SK-N-SH (cell line): ENCODE measurements around the gene PTGDS. TPM values are rescaled to one million over a fixed set of nuclear protein-coding genes. Genes with fewer than 3 reads are reported as not detected.

Source experiments
- CTCF ChIA-PET: fragments of 300-600, 350-600 bp; formaldehyde crosslinking; extraction: SDS; loops from one replicate; lab custom pipeline; 2021; lab: Yijun Ruan, JAX
- POLR2A ChIA-PET: fragments of 350-600 bp; sonication (Branson Sonifier 250); formaldehyde crosslinking; extraction: SDS; loops from one replicate; lab custom pipeline; 2020; ENCODE audit warnings: antibody characterized with exemption, inconsistent platforms; lab: Yijun Ruan, JAX
- DNase-seq: peaks from one replicate; pipeline ENCODE4 v3.0.0; 2012
- H2AFZ ChIP-seq: fragments of 200-600 bp; sonication (generic); 2 replicates; pipeline ENCODE4 v1.8.1; 2016; ENCODE audit warnings: antibody characterized with exemption, mild to moderate bottlenecking, low read depth
- H3F3A ChIP-seq: fragments of 200-600 bp; sonication (generic); replicated peaks from 2 replicates; pipeline ENCODE3; 2016; ENCODE audit warnings: antibody characterized with exemption, mild to moderate bottlenecking; ENCODE audit not compliant: insufficient read depth
- H3K27ac ChIP-seq, 2 experiments: fragments of 200-500 bp in 1 of 2; fragments of 200-600 bp in 1 of 2; sonication (Bioruptor generic) in 1 of 2; sonication (generic), shearing (Covaris generic) in 1 of 2; 2 replicates each; pipeline versions ENCODE4 v1.5.1 to v1.6.1; 2014 to 2016; ENCODE audit warnings: low read depth in 2 of 2, inconsistent platforms in 1 of 2, low read length in 1 of 2, mild to moderate bottlenecking in 1 of 2, mixed read lengths in 1 of 2
- H3K27me3 ChIP-seq: fragments of 200-600 bp; sonication (generic), shearing (Covaris generic); 2 replicates; pipeline ENCODE4 v1.6.1; 2016; ENCODE audit warnings: mixed run types; ENCODE audit not compliant: insufficient read depth
- H3K36me3 ChIP-seq, 2 experiments: fragments of 200-500 bp in 1 of 2; fragments of 200-600 bp in 1 of 2; sonication (Bioruptor generic) in 1 of 2; sonication (generic) in 1 of 2; replicated peaks in 1 of 2; 2 replicates each; pipeline versions ENCODE3 to v1.5.1; 2014 to 2016; ENCODE audit warnings: low read length in 1 of 2, mild to moderate bottlenecking in 1 of 2; ENCODE audit not compliant: insufficient read depth in 2 of 2, control insufficient read depth in 1 of 2
- H3K4me1 ChIP-seq, 2 experiments: fragments of 200-500 bp in 1 of 2; fragments of 200-600 bp in 1 of 2; sonication (Bioruptor generic) in 1 of 2; sonication (generic), shearing (Covaris generic) in 1 of 2; 2 replicates each; pipeline versions ENCODE4 v1.5.1 to v1.6.1; 2014 to 2016; ENCODE audit warnings: low read depth in 1 of 2, low read length in 1 of 2, mixed run types in 1 of 2; ENCODE audit not compliant: insufficient read depth in 2 of 2, control insufficient read depth in 1 of 2
- H3K4me2 ChIP-seq: fragments of 200-600 bp; sonication (generic), shearing (Covaris generic); 2 replicates; pipeline ENCODE4 v1.6.1; 2017; ENCODE audit warnings: mixed run types
- H3K4me3 ChIP-seq, 2 experiments: fragments of 200-500 bp in 1 of 2; fragments of 200-600 bp in 1 of 2; sonication (Bioruptor generic) in 1 of 2; sonication (generic), shearing (Covaris generic) in 1 of 2; 2 replicates each; pipeline versions ENCODE4 v1.5.1 to v1.8.1; 2014 to 2016; ENCODE audit warnings: low read depth in 2 of 2, inconsistent platforms in 1 of 2, low read length in 1 of 2, mild to moderate bottlenecking in 1 of 2, mixed read lengths in 1 of 2, moderate library complexity in 1 of 2
- H3K79me2 ChIP-seq: fragments of 200-600 bp; sonication (generic); 2 replicates; pipeline ENCODE4 v1.8.1; 2017; ENCODE audit warnings: mild to moderate bottlenecking; ENCODE audit not compliant: insufficient read depth
- H3K9ac ChIP-seq: fragments of 200-600 bp; sonication (generic); 2 replicates; pipeline ENCODE4 v1.6.1; 2017; ENCODE audit warnings: mixed run types
- H3K9me2 ChIP-seq: fragments of 200-600 bp; sonication (generic); 2 replicates; pipeline ENCODE4 v1.6.1; 2017; ENCODE audit warnings: mixed run types
- H3K9me3 ChIP-seq: fragments of 200-600 bp; sonication (generic); 2 replicates; pipeline ENCODE4 v1.6.1; 2017; ENCODE audit warnings: mixed run types, mild to moderate bottlenecking, moderate library complexity
- H4K20me1 ChIP-seq: fragments of 200-600 bp; sonication (generic); 2 replicates; pipeline ENCODE4 v1.6.1; 2017; ENCODE audit warnings: mild to moderate bottlenecking, mixed run types; ENCODE audit not compliant: insufficient read depth
- FOSL2 ChIP-seq: IDR thresholded peaks from 2 replicates; pipeline ENCODE4 v1.4.0; 2012; ENCODE audit warnings: low read depth, mild to moderate bottlenecking, moderate library complexity, borderline replicate concordance
- GATA2 ChIP-seq: sonication (generic); formaldehyde crosslinking; IDR thresholded peaks from 2 replicates; pipeline ENCODE4 v1.5.0; 2020; ENCODE audit warnings: mild to moderate bottlenecking, missing genetic modification reagents
- RAD21 ChIP-seq: IDR thresholded peaks from 2 replicates; pipeline ENCODE4 v1.6.1; 2012; ENCODE audit warnings: mild to moderate bottlenecking, low read length
- RCOR1 ChIP-seq: fragments of 150-350 bp; IDR thresholded peaks from 2 replicates; pipeline ENCODE4 v1.6.1; 2017; ENCODE audit warnings: antibody characterized with exemption, low read length
- SMC3 ChIP-seq: IDR thresholded peaks from 2 replicates; pipeline ENCODE4 v1.6.1; 2012; ENCODE audit warnings: low read depth, low read length, improper control_type of control experiment
- WGBS: methylation state at CpG from one replicate; pipeline ENCODE4 v1.1.6; 2017; ENCODE audit warnings: low lambda C conversion rate; 5-methylcytosine and 5-hydroxymethylcytosine counted together
- polyA plus RNA-seq, 3 experiments: library from polyadenylated mRNA; depleted of rRNA; stranded (reverse); fragments of >200 nt; gene quantifications; 2 replicates each; pipeline ENCODE4 v1.2.3, GENCODE V29; 2012
- TF ChIP-seq, protein P1 (sequence below): IDR thresholded peaks from 2 replicates; pipeline ENCODE4 v1.4.0; 2012; ENCODE audit warnings: low read depth
- TF ChIP-seq, protein P2 (sequence below): fragments of 200-600 bp; sonication (generic); IDR thresholded peaks from 2 replicates; pipeline ENCODE4 v1.6.1; 2017; ENCODE audit warnings: antibody characterized with exemption, mild to moderate bottlenecking, moderate library complexity

Gene PTGDS
- polyA plus RNA-seq, 1 of the 3 experiments (the other 2 are of a cell fraction), result not detected

DNA sequence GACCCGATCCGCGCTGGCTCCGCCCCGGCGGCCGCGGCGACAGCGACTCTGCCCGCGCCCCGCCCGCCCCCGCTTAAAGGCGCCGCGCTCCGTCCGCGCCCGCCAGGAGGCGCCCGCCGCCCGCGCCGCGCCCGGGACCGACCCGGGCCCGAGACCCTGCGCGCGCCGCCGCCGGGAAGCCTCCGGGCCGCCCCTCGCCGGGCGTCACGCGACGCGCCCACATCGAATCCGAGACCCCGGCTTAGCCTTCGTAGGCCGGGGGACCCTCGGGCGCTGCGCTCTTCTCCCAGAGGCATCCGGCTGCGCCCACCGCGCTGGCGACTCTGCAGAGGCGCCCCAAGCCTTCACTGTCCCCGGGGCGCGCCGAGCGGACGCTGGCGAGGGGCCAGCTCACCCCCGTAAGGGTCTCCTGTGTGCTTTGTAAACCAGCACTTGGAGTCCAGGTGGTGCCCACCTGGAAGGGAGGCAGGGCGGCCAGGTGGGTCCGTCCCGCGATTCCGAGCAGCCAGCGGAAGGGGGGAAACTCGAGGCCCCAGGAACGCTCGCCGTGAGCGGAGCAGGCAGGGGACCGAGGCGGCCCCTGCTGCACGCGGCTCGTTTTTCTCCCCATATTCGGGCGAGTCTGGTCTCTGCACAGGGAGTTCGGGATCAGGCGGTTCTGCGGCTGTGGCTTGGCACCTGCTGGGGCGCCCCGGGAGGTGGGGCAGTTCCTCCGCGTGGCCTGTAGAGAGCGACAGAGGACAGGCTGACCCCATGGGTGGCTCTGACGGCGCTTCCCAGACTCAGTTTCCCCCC, 51.2 kb downstream of the PTGDS start:
- peak; percentile 91 for DNase-seq

DNA sequence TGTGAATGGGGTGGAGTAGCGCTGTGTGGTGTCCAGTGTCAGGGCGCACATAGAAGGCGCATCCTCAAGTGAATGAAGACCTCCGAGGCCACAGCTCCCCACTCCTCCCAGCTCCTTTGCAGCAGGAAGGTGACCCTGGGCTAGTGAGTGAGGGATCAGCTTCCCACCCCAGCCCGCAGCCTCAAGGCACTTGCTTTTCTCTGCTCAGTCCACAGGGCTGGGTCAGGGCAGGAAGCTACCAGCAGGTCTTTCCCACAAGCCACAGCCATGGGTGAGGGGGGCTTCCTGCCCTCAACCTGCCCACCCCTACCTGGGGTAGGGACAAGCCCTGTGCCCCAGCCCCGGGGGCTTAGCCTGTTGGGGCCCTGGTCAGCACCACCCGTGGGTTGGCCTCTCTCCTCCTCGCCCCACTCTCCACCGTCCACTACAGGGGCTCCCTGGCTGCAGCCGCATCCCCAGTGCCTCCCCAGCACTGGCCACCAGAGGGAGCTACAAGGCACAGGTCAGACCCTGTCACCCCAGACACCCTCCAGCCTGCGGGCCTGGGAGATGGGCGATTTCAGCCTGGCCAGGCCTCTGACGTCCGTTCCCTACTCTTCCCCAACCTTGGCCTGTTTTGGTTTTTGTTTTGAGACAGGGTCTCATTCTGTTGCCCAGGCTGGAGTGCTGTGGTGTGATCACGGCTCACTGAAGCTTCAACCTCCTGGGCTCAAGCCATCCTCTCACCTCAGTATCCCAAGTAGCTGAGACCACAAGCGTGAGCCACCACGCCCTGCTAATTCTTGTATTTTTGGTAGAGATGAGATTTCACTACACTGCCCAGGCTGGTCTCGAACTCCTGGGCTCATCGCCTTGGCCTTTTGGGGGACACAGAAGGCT, 52.0 kb downstream of the PTGDS start:
- Histone ChIP-seq H2AFZ (no peak overlapping the region), H3K4me2 (peak overlapping the region; percentile 99), H3K9me3 (no peaks in the 10 kb centered on the region), H3K27ac (no peak overlapping the region; a peak in 1 of 4 replicates), H3K4me1 (peaks cover 5 to 49% of the 10 kb centered on the region in 2 experiments; a peak in 1 of 4 replicates), H3K27me3 (no peaks in the 10 kb centered on the region), H3F3A (no peaks in the 10 kb centered on the region), H3K4me3 (peak overlapping the region; percentile 62 to 73; a peak in 3 of 4 replicates), H3K9ac (no peak overlapping the region), H3K36me3 (no peaks in the 10 kb centered on the region), H3K79me2 (0 out of 2 replicates have a peak, but pooled peaks cover 3% of the 10 kb centered on the region), H4K20me1 (no peaks in the 10 kb centered on the region), H3K9me2 (no peaks in the 10 kb centered on the region)
- TF ChIP-seq RAD21 (peak; percentile 56), RCOR1 (0 out of 2 replicates have a peak, but pooled peaks have one; percentile 34), SMC3 (peak; percentile 51), FOSL2 (no peak)
- TF ChIP-seq, protein P1, sequence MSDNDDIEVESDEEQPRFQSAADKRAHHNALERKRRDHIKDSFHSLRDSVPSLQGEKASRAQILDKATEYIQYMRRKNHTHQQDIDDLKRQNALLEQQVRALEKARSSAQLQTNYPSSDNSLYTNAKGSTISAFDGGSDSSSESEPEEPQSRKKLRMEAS, result no peak
- TF ChIP-seq, protein P2, sequence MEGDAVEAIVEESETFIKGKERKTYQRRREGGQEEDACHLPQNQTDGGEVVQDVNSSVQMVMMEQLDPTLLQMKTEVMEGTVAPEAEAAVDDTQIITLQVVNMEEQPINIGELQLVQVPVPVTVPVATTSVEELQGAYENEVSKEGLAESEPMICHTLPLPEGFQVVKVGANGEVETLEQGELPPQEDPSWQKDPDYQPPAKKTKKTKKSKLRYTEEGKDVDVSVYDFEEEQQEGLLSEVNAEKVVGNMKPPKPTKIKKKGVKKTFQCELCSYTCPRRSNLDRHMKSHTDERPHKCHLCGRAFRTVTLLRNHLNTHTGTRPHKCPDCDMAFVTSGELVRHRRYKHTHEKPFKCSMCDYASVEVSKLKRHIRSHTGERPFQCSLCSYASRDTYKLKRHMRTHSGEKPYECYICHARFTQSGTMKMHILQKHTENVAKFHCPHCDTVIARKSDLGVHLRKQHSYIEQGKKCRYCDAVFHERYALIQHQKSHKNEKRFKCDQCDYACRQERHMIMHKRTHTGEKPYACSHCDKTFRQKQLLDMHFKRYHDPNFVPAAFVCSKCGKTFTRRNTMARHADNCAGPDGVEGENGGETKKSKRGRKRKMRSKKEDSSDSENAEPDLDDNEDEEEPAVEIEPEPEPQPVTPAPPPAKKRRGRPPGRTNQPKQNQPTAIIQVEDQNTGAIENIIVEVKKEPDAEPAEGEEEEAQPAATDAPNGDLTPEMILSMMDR, result peak; percentile 94
- CTCF ChIA-PET, result interaction anchor here (0.6 to 15.1 kb wide), 59 partner anchors 8 to 358 kb away, joined by 3 to 350 read pairs (median 4); partner anchors contain the start of genes AJM1, C8G, CLIC3 and CYSRT1
- POLR2A ChIA-PET, result interaction anchor here (0.7 to 1.4 kb wide), 4 partner anchors 27 to 81 kb away, joined by 3 to 5 read pairs (median 4); no protein-coding TSS in a partner anchor
- peak; percentile 90 for DNase-seq
- WGBS, result 29% methylated on average over 12 of the region's 19 CpGs

More for the DNA sequence above, 51.2 kb downstream of the PTGDS start:
- H3K9ac ChIP-seq, result no peak overlapping the region
- WGBS, result under 1% methylated on average over 15 of the region's 98 CpGs
- peak overlapping the region in 1 of 2 experiments; percentile 43; a peak in 2 of 4 replicates for H3K27ac ChIP-seq
- no peak overlapping the region for H2AFZ ChIP-seq
- H4K20me1 ChIP-seq, result no peaks in the 10 kb centered on the region
- peaks cover 5 to 49% of the 10 kb centered on the region in 2 experiments; a peak in 1 of 4 replicates for H3K4me1 ChIP-seq
- 0 out of 2 replicates have a peak, but pooled peaks cover 3% of the 10 kb centered on the region for H3K79me2 ChIP-seq
- TF ChIP-seq RAD21 (peak; percentile 27; the same call in 1 of the 2 replicates), GATA2 (CRISPR knock-in tag) (no peak)
- TF ChIP-seq, protein P2, result peak; percentile 7; the same call in 1 of the 2 replicates
- H3F3A ChIP-seq, result no peaks in the 10 kb centered on the region
- H3K36me3 ChIP-seq, result no peaks in the 10 kb centered on the region
- POLR2A ChIA-PET, result interaction anchor here (1.1 to 1.4 kb wide), 3 partner anchors 27 to 80 kb away, joined by 3 to 5 read pairs (median 4); no protein-coding TSS in a partner anchor
- H3K9me2 ChIP-seq, result no peaks in the 10 kb centered on the region
- CTCF ChIA-PET, result interaction anchor here (0.6 to 15.1 kb wide), 54 partner anchors 9 to 357 kb away, joined by 3 to 350 read pairs (median 5); partner anchors contain the start of genes AJM1, C8G, CLIC3 and FBXW5
- H3K4me3 ChIP-seq, result peak overlapping the region; percentile 62 to 73
- H3K27me3 ChIP-seq, result no peaks in the 10 kb centered on the region
- no peaks in the 10 kb centered on the region for H3K9me3 ChIP-seq
- H3K4me2 ChIP-seq, result peak overlapping the region; percentile 99
